NCI-H345 treated with DMSO at 0.1 percent for 48 hours (cell line): Measurements from ENCODE around the gene C16orf54.
A peak's percentile ranks its signal among the peaks of the same experiment; 100 is the strongest.
"Not testable (repeated sequence)": the region's sequence is repeated elsewhere in the genome, so short reads cannot be mapped to it uniquely, and the experiment has no call there.

Experiments used
- DNase-seq: peaks from one replicate; lab custom pipeline; 2025; ENCODE audit not compliant: unreplicated experiment; lab: John Stamatoyannopoulos, UW

Gene C16orf54

GRCh38 chr16:29745853-29746345 lies at the start of gene C16orf54:
Gene C16orf54, minus strand, starts transcription at chr16:29745990. Its CDS starts 1,039 bp downstream, at chr16:29744951.
- no peak for DNase-seq

GRCh38 chr16:29794231-29794710 lies 48.5 kb upstream of the C16orf54 start:
- no peak for DNase-seq

- DNase-seq: not testable (repeated sequence)
These were observed 47.4 kb upstream of the C16orf54 start for GRCh38 chr16:29793153-29793552.

GRCh38 chr16:29791845-29792807 lies 46.3 kb upstream of the C16orf54 start:
- no peak for DNase-seq

- DNase-seq: no peak
These were observed 45.4 kb upstream of the C16orf54 start for GRCh38 chr16:29790949-29791844.

- DNase-seq: peak; percentile 99
These were observed 44.6 kb upstream of the C16orf54 start, which contains the start of gene KIF22 for GRCh38 chr16:29790183-29790948. Gene KIF22, plus strand, starts transcription at chr16:29790751. Its CDS starts 9 bp downstream, at chr16:29790760.

- no peak for DNase-seq
These were observed 44.0 kb upstream of the C16orf54 start for GRCh38 chr16:29789775-29790182.

GRCh38 chr16:29787155-29787554 lies 41.4 kb upstream of the C16orf54 start:
- not testable (repeated sequence) for DNase-seq

GRCh38 chr16:29784901-29785500 lies 39.2 kb upstream of the C16orf54 start:
- no peak for DNase-seq

GRCh38 chr16:29784157-29784556 lies 38.4 kb upstream of the C16orf54 start:
- DNase-seq: no peak

- DNase-seq: not testable (repeated sequence)
These were observed 37.5 kb upstream of the C16orf54 start for GRCh38 chr16:29783094-29783953.

GRCh38 chr16:29779474-29779873 lies 33.7 kb upstream of the C16orf54 start:
- DNase-seq: no peak

GRCh38 chr16:29777576-29778350 lies 32.0 kb upstream of the C16orf54 start, which contains the start of gene ZG16:
Gene ZG16, plus strand, starts transcription at chr16:29778256. Its CDS starts 1,011 bp downstream, at chr16:29779267.
- no peak for DNase-seq

- no peak for DNase-seq
These were observed 30.1 kb upstream of the C16orf54 start for GRCh38 chr16:29775742-29776408.

- no peak for DNase-seq
These were observed 28.9 kb upstream of the C16orf54 start for GRCh38 chr16:29774730-29775129.

GRCh38 chr16:29772330-29772729 lies 26.5 kb upstream of the C16orf54 start:
- DNase-seq: not testable (repeated sequence)

GRCh38 chr16:29770250-29770929 lies 24.6 kb upstream of the C16orf54 start:
- no peak for DNase-seq
